ENCODE data around the gene LGALS4.
"Not testable (repeated sequence)": the region's sequence is repeated elsewhere in the genome, so short reads cannot be mapped to it uniquely, and the experiment has no call there.

The LGALS4 gene

DNA sequence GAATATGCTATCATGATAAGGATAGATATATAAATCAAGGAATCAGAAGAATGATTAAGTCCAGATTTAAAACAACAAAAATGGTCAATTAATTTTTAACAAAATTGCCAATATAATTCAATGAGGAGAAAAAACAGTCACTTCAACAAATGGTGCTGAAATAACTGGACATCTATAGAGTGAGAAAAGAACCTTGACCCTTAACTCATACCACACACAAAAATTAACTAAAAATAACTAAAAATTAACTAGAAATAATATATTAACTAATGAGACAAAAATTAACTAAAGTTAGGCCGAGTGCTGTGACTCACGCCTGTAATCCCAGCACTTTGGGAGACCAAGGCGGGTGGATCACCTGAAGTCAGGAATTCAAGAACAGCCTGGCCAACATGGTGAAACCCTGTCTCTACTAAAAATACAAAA lies 48.9 kb downstream of the LGALS4 start:
- Histone ChIP-seq H3K27ac (ENCODE audit: low read depth, low read length, poor library complexity, severe bottlenecking) (no peak overlapping the region), H3K27me3 (ENCODE audit: insufficient read depth, low read length) (no peaks in the 10 kb centered on the region; the same call in 1 of the 2 replicates), H3K9me3 (ENCODE audit: low read length) (no peaks in the 10 kb centered on the region), H3K36me3 (ENCODE audit: insufficient read depth, low read length) (no peaks in the 10 kb centered on the region), H2AFZ (ENCODE audit: low read length) (no peak overlapping the region), H3K4me3 (ENCODE audit: low read depth, low read length, poor library complexity, severe bottlenecking) (no peak overlapping the region), H3K79me2 (ENCODE audit: insufficient read depth, low read length) (no peaks in the 10 kb centered on the region), H3K9me2 (ENCODE audit: low read depth, low read length) (no peaks in the 10 kb centered on the region), H3K4me2 (ENCODE audit: low read length) (no peak overlapping the region), H4K20me1 (ENCODE audit: insufficient read depth, low read length) (no peaks in the 10 kb centered on the region), H3F3A (ENCODE audit: insufficient read depth, low read length) (no peaks in the 10 kb centered on the region), H3K9ac (ENCODE audit: low read length) (no peak overlapping the region), H3K4me1 (ENCODE audit: insufficient read depth, low read length, severe bottlenecking) (no peaks in the 10 kb centered on the region)
- TF ChIP-seq EZH2 (IDR thresholded peaks at IDR 0.05; ENCODE audit: borderline replicate concordance, low read length) (no peak), CTCF (IDR thresholded peaks at IDR 0.05; ENCODE audit: low read length) (no peak)

- H3K9me2 ChIP-seq (ENCODE audit: low read depth, low read length), result not testable (repeated sequence)
Measured at GRCh38 chr19:38761884-38762389, 50.8 kb downstream of the LGALS4 start.

GRCh38 chr19:38760805-38761517 lies 51.8 kb downstream of the LGALS4 start:
- H3K9ac ChIP-seq (ENCODE audit: low read length); H3K4me1 ChIP-seq (ENCODE audit: insufficient read depth, low read length, severe bottlenecking); H3K4me3 ChIP-seq (ENCODE audit: low read depth, low read length, poor library complexity, severe bottlenecking); H2AFZ ChIP-seq (ENCODE audit: low read length); H3K27ac ChIP-seq (ENCODE audit: low read depth, low read length, poor library complexity, severe bottlenecking); H3K4me2 ChIP-seq (ENCODE audit: low read length); H3K79me2 ChIP-seq (ENCODE audit: insufficient read depth, low read length); H3F3A ChIP-seq (ENCODE audit: insufficient read depth, low read length); H3K36me3 ChIP-seq (ENCODE audit: insufficient read depth, low read length); H3K9me3 ChIP-seq (ENCODE audit: low read length); H3K27me3 ChIP-seq (ENCODE audit: insufficient read depth, low read length); H3K9me2 ChIP-seq (ENCODE audit: low read depth, low read length); H4K20me1 ChIP-seq (ENCODE audit: insufficient read depth, low read length): not testable (repeated sequence)

More at GRCh38 chr19:38761884-38762389, 50.8 kb downstream of the LGALS4 start:
- H3K79me2 ChIP-seq (ENCODE audit: insufficient read depth, low read length); H3K36me3 ChIP-seq (ENCODE audit: insufficient read depth, low read length); H3K27me3 ChIP-seq (ENCODE audit: insufficient read depth, low read length); H3K4me1 ChIP-seq (ENCODE audit: insufficient read depth, low read length, severe bottlenecking); H3K9me3 ChIP-seq (ENCODE audit: low read length); H3K4me3 ChIP-seq (ENCODE audit: low read depth, low read length, poor library complexity, severe bottlenecking); H3K4me2 ChIP-seq (ENCODE audit: low read length); H4K20me1 ChIP-seq (ENCODE audit: insufficient read depth, low read length); H3F3A ChIP-seq (ENCODE audit: insufficient read depth, low read length); H3K9ac ChIP-seq (ENCODE audit: low read length); H2AFZ ChIP-seq (ENCODE audit: low read length); H3K27ac ChIP-seq (ENCODE audit: low read depth, low read length, poor library complexity, severe bottlenecking): not testable (repeated sequence)

DNA sequence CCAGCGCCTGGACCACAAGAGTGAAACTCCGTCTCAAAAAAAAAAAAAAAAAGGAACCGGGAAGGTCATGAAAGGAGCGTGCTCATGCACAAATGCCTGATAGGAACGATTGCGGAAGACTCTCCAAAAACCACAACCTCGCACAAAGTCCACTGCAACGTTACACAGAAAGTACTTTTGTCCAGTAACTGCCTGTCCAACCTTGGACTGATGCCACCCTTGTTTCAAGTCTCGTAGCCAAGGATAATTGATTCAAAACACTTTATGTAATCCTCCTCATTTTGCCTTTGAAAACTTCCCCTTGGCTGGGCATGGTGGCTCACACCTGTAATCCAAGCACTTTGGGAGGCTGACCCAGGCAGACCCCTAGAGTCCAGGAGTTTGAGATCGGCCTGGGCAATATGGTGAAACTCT lies 53.1 kb downstream of the LGALS4 start:
- Histone ChIP-seq H3F3A (ENCODE audit: insufficient read depth, low read length) (no peaks in the 10 kb centered on the region), H3K36me3 (ENCODE audit: insufficient read depth, low read length) (no peaks in the 10 kb centered on the region), H3K9ac (ENCODE audit: low read length) (no peak overlapping the region), H3K27me3 (ENCODE audit: insufficient read depth, low read length) (no peaks in the 10 kb centered on the region), H3K9me2 (ENCODE audit: low read depth, low read length) (no peaks in the 10 kb centered on the region), H3K4me1 (ENCODE audit: insufficient read depth, low read length, severe bottlenecking) (no peaks in the 10 kb centered on the region), H4K20me1 (ENCODE audit: insufficient read depth, low read length) (no peaks in the 10 kb centered on the region), H3K27ac (ENCODE audit: low read depth, low read length, poor library complexity, severe bottlenecking) (no peak overlapping the region), H3K79me2 (ENCODE audit: insufficient read depth, low read length) (no peaks in the 10 kb centered on the region), H2AFZ (ENCODE audit: low read length) (no peak overlapping the region), H3K9me3 (ENCODE audit: low read length) (no peaks in the 10 kb centered on the region), H3K4me3 (ENCODE audit: low read depth, low read length, poor library complexity, severe bottlenecking) (no peak overlapping the region), H3K4me2 (ENCODE audit: low read length) (no peak overlapping the region)
- TF ChIP-seq EZH2 (IDR thresholded peaks at IDR 0.05; ENCODE audit: borderline replicate concordance, low read length), result no peak
- no peak for TF ChIP-seq CTCF (IDR thresholded peaks at IDR 0.05; ENCODE audit: low read length)

DNA sequence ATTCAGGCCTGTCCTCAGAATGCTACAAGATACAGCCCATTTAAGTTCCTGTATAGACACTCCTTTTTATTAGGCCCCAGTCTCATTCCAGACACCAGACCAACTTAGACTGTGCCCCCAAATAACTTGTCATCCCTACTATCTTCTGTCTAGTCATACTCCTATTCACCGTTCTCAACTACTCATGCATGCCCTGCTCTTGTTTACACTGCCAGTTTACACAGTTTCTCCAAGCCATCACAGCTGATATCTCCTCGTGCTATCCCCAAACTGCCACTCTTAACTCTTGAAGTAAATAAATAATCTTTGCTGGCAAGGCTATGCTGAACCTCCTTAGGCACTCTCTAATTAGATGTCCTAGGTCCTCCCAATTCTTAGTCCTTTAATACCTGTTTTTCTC lies 58.5 kb downstream of the LGALS4 start:
- not testable (repeated sequence) for H3K9me2 ChIP-seq (ENCODE audit: low read depth, low read length); H3K4me1 ChIP-seq (ENCODE audit: insufficient read depth, low read length, severe bottlenecking); H2AFZ ChIP-seq (ENCODE audit: low read length); H3K4me3 ChIP-seq (ENCODE audit: low read depth, low read length, poor library complexity, severe bottlenecking); H4K20me1 ChIP-seq (ENCODE audit: insufficient read depth, low read length); H3K4me2 ChIP-seq (ENCODE audit: low read length); H3K79me2 ChIP-seq (ENCODE audit: insufficient read depth, low read length); H3K9ac ChIP-seq (ENCODE audit: low read length); H3F3A ChIP-seq (ENCODE audit: insufficient read depth, low read length); H3K9me3 ChIP-seq (ENCODE audit: low read length); H3K36me3 ChIP-seq (ENCODE audit: insufficient read depth, low read length); H3K27ac ChIP-seq (ENCODE audit: low read depth, low read length, poor library complexity, severe bottlenecking); H3K27me3 ChIP-seq (ENCODE audit: insufficient read depth, low read length)

- H3K9ac ChIP-seq (ENCODE audit: low read length); H2AFZ ChIP-seq (ENCODE audit: low read length); H3K9me3 ChIP-seq (ENCODE audit: low read length); H3K27ac ChIP-seq (ENCODE audit: low read depth, low read length, poor library complexity, severe bottlenecking); H3K79me2 ChIP-seq (ENCODE audit: insufficient read depth, low read length); H3K36me3 ChIP-seq (ENCODE audit: insufficient read depth, low read length); H4K20me1 ChIP-seq (ENCODE audit: insufficient read depth, low read length); H3K9me2 ChIP-seq (ENCODE audit: low read depth, low read length); H3K27me3 ChIP-seq (ENCODE audit: insufficient read depth, low read length); H3F3A ChIP-seq (ENCODE audit: insufficient read depth, low read length); H3K4me1 ChIP-seq (ENCODE audit: insufficient read depth, low read length, severe bottlenecking); H3K4me3 ChIP-seq (ENCODE audit: low read depth, low read length, poor library complexity, severe bottlenecking); H3K4me2 ChIP-seq (ENCODE audit: low read length): not testable (repeated sequence)
Measured at GRCh38 chr19:38753783-38754182, 59.0 kb downstream of the LGALS4 start.
